A673 (cell line): ENCODE results near the gene TMEM229A.

Experiments used
- CTCF ChIP-seq: fragments of 300-800, 200-600 bp; sonication (generic); conservative IDR thresholded peaks from 2 replicates; pipeline ENCODE4 v1.5.1; 2017; ENCODE audit warnings: low read depth, mild to moderate bottlenecking, antibody characterized with exemption, low read length, moderate library complexity, mixed read lengths
- EZH2 ChIP-seq: fragments of 200-600 bp; sonication (generic); IDR thresholded peaks from 2 replicates; pipeline ENCODE4 v1.6.1; 2017; ENCODE audit warnings: borderline replicate concordance, low read depth, mild to moderate bottlenecking, mixed read lengths, antibody characterized with exemption, low read length; ENCODE audit not compliant: poor library complexity, severe bottlenecking

DNA sequence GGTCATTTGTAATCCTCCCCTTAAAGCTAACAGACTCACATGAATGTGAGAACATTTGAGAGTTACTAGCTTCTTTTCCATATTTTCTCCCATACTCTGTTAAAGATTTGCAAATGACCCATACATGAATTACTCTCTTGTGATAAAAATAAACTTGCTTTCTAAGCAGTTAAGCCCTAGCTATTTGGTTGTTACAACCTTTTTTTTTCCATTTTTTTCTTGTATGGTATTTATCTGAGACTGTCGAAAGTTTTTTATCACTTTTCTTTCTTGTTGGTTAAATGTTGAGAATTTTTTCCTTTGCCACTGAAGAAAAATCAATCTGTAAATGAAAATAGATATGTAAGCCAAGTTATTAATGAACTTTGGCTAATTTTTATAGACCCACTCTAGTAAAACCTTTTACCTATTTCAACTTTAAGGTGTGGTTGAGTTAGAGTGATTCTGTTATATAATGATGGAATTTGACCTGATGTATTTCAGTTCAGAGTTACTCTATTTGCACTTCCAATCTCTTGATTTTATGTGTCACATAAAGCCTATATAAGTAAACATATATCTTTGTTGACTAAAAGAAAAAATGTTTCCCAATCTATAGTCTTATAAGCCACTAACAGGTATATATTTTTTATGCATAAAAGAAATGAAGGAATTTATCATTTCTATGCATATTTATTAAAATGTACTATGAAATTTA lies 19.0 kb upstream of the TMEM229A start:
- TF ChIP-seq EZH2 (no peak), CTCF (no peak)
